HepG2 (cell line): ENCODE measurements around the gene ZNF343. TPM values are rescaled to one million over a fixed set of nuclear protein-coding genes. Genes with fewer than 3 reads are reported as not detected.
A peak's percentile ranks its signal among the peaks of the same experiment; 100 is the strongest.

Experiments
- CENPBD1 ChIP-seq: sonication (generic); formaldehyde crosslinking; IDR thresholded peaks from 2 replicates; pipeline ENCODE4 v1.8.0; 2022; ENCODE audit warnings: missing genetic modification reagents, low read depth, mild to moderate bottlenecking, borderline replicate concordance
- ELF1 ChIP-seq: sonication (generic); formaldehyde crosslinking; IDR thresholded peaks from 2 replicates; pipeline ENCODE4 v1.4.0; 2020; ENCODE audit warnings: missing genetic modification reagents
- ETV6 ChIP-seq: sonication (generic); formaldehyde crosslinking; conservative IDR thresholded peaks from 2 replicates; pipeline ENCODE4 v1.4.0; 2020; ENCODE audit warnings: missing genetic modification reagents
- FOSL2 ChIP-seq: sonication (generic); formaldehyde crosslinking; IDR thresholded peaks from 2 replicates; pipeline ENCODE4 v1.4.0; 2020; ENCODE audit warnings: missing genetic modification reagents
- HOXD1 ChIP-seq: sonication (generic); formaldehyde crosslinking; IDR thresholded peaks from 2 replicates; pipeline ENCODE4 v1.5.0; 2020; ENCODE audit warnings: missing genetic modification reagents
- NFATC3 ChIP-seq: sonication (generic); formaldehyde crosslinking; IDR thresholded peaks from 2 replicates; pipeline ENCODE4 v1.5.1; 2020; ENCODE audit warnings: mild to moderate bottlenecking, missing genetic modification reagents
- SMAD3 ChIP-seq: sonication (generic); formaldehyde crosslinking; IDR thresholded peaks from 2 replicates; pipeline ENCODE4 v1.4.0; 2020; ENCODE audit warnings: missing genetic modification reagents
- SNAPC4 ChIP-seq: sonication (generic); formaldehyde crosslinking; IDR thresholded peaks from 2 replicates; pipeline ENCODE4 v1.4.0; 2020; ENCODE audit warnings: mild to moderate bottlenecking, missing genetic modification reagents
- SP4 ChIP-seq: sonication (generic); formaldehyde crosslinking; IDR thresholded peaks from 2 replicates; pipeline ENCODE4 v1.8.1; 2023; ENCODE audit warnings: mild to moderate bottlenecking, missing genetic modification reagents
- STAG1 ChIP-seq: sonication (generic); formaldehyde crosslinking; IDR thresholded peaks from 2 replicates; pipeline ENCODE4 v1.4.0; 2020; ENCODE audit warnings: missing genetic modification reagents
- TBX3 ChIP-seq: fragments of 450-650 bp; IDR thresholded peaks from 2 replicates; pipeline ENCODE4 v1.6.1; 2017; ENCODE audit warnings: antibody characterized with exemption, mild to moderate bottlenecking, inconsistent platforms, borderline replicate concordance
- TCF7 ChIP-seq: sonication (generic); IDR thresholded peaks from 2 replicates; pipeline ENCODE4 v1.6.1; 2016; ENCODE audit warnings: antibody characterized with exemption, low read depth
- ZNF451 ChIP-seq: sonication (generic); formaldehyde crosslinking; IDR thresholded peaks from 2 replicates; pipeline ENCODE4 v1.5.0; 2020; ENCODE audit warnings: mild to moderate bottlenecking, missing genetic modification reagents
- ZNF567 ChIP-seq: sonication (generic); formaldehyde crosslinking; IDR thresholded peaks from 2 replicates; pipeline ENCODE4 v1.8.1; 2023; ENCODE audit warnings: mild to moderate bottlenecking, missing genetic modification reagents, borderline replicate concordance
- ZNF598 ChIP-seq: sonication (generic); formaldehyde crosslinking; IDR thresholded peaks from 2 replicates; pipeline ENCODE4 v1.5.1; 2020; ENCODE audit warnings: mild to moderate bottlenecking, missing genetic modification reagents, borderline replicate concordance
- polyA plus RNA-seq, 8 experiments: library from polyadenylated mRNA; depleted of rRNA in 3 of 8; stranded (reverse) in 7 of 8; unstranded in 1 of 8; fragments of >200 nt; fragmentation: Illumina TruSeq in 4 of 8; extraction: Trizol in 4 of 8; gene quantifications; 2 replicates each; pipeline versions ENCODE4 v1.2.1 to v1.2.3, GENCODE V29; 2011 to 2016; ENCODE audit warnings: low read depth in 4 of 8, missing spikeins in 1 of 8, mixed read lengths in 1 of 8; ENCODE audit not compliant: insufficient read depth in 1 of 8
- total RNA-seq, 5 experiments: library from RNA; depleted of rRNA; stranded (reverse); fragments of >200 nt; fragmentation: Illumina TruSeq; extraction: Trizol; gene quantifications; 2 replicates each; pipeline ENCODE4 v1.2.3, GENCODE V29; 2016; ENCODE audit warnings: low read depth in 1 of 5
- TF ChIP-seq, protein P1 (sequence below): sonication (generic); formaldehyde crosslinking; IDR thresholded peaks from 2 replicates; pipeline ENCODE4 v1.5.1; 2020; ENCODE audit warnings: mild to moderate bottlenecking, missing genetic modification reagents, moderate library complexity
- TF ChIP-seq, protein P2 (sequence below): sonication (generic); formaldehyde crosslinking; IDR thresholded peaks from 2 replicates; pipeline ENCODE4 v1.4.0; 2020; ENCODE audit warnings: missing genetic modification reagents, borderline replicate concordance

ZNF343 gene
- total and polyA plus RNA-seq, 2 of the 13 experiments (the other 11 are each of a cell fraction or from before 2014, with no cell fraction given) = 16.4 to 22.1 TPM

DNA sequence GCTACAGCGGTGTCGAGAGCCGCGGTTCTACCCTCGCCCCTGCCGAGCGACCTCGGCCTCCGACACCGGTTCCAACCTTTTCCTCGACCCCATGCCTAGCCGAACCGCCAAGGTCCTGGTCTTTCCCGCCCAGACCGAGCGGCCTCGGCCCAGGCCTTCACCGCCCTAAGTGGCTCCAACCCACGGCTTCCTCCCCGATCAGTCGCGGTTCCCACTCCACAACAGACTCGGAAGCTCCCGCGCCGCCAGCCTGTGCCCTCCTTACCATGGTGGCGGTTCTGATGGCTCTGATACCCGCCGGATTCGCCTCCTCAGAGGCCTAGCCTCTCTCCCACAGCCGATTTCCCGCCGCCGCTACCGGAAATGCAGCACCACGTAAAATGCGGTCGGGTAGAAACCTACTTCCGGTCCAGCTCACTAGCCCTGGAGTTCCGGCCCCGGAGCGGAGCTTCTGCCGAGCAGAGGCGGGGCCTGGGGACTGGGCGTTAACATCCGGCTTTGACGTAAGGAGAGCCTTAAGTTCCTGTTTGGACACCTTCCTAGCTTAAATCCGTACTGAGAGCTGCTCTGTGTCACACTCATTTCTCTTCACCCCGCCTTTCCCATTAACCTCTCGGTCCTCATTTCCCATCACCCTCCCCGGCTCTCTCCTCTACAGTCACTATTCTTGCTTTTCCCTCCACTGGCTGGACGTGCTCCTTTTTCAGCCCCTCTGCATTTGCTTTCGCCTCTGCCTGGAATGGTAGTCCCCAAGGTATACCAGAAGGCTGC, 38.1 kb downstream of the ZNF343 start, which contains the start of gene SNRPB (continued):
- TF ChIP-seq SMAD3 (CRISPR knock-in tag) (peak; percentile 99), NFATC3 (CRISPR knock-in tag) (peak; percentile 100), STAG1 (CRISPR knock-in tag) (no peak), ZNF598 (peak; percentile 98), TBX3 (peak; percentile 69; the same call in 1 of the 2 replicates), SNAPC4 (CRISPR knock-in tag) (peak; percentile 87; the same call in 1 of the 2 replicates), ELF1 (CRISPR knock-in tag) (peak; percentile 97), CENPBD1 (CRISPR knock-in tag) (peak; percentile 97; the same call in 1 of the 2 replicates), ZNF567 (peak; percentile 99), TCF7 (no peak), ETV6 (CRISPR knock-in tag) (peak; percentile 98), SP4 (CRISPR knock-in tag) (peak; percentile 100), FOSL2 (peak; percentile 75), ZNF451 (CRISPR knock-in tag) (peak; percentile 90), HOXD1 (CRISPR knock-in tag) (peak; percentile 94)
- TF ChIP-seq, protein P1, sequence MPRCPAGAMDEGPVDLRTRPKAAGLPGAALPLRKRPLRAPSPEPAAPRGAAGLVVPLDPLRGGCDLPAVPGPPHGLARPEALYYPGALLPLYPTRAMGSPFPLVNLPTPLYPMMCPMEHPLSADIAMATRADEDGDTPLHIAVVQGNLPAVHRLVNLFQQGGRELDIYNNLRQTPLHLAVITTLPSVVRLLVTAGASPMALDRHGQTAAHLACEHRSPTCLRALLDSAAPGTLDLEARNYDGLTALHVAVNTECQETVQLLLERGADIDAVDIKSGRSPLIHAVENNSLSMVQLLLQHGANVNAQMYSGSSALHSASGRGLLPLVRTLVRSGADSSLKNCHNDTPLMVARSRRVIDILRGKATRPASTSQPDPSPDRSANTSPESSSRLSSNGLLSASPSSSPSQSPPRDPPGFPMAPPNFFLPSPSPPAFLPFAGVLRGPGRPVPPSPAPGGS (CRISPR knock-in tag) = peak; percentile 100
- TF ChIP-seq, protein P2, sequence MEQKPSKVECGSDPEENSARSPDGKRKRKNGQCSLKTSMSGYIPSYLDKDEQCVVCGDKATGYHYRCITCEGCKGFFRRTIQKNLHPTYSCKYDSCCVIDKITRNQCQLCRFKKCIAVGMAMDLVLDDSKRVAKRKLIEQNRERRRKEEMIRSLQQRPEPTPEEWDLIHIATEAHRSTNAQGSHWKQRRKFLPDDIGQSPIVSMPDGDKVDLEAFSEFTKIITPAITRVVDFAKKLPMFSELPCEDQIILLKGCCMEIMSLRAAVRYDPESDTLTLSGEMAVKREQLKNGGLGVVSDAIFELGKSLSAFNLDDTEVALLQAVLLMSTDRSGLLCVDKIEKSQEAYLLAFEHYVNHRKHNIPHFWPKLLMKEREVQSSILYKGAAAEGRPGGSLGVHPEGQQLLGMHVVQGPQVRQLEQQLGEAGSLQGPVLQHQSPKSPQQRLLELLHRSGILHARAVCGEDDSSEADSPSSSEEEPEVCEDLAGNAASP = peak; percentile 95
